Activated naive CD4-positive, alpha-beta T cell treated with anti-CD3 and anti-CD28 coated beads, Interleukin-2, amount 50 U/mL, for 24 hours (primary cell): ENCODE data around the gene COPS8.

ENCODE experiments used
- H3K27ac Mint-ChIP-seq: one replicate; pipeline ENCODE4 v1.8.0; 2021; ENCODE audit warnings: mild to moderate bottlenecking, mixed read lengths
- H3K27me3 Mint-ChIP-seq: one replicate; pipeline ENCODE4 v1.8.0; 2021; ENCODE audit warnings: mixed read lengths
- H3K36me3 Mint-ChIP-seq: one replicate; pipeline ENCODE4 v1.8.0; 2021; ENCODE audit warnings: mixed read lengths
- H3K4me1 Mint-ChIP-seq: one replicate; pipeline ENCODE4 v1.8.0; 2021; ENCODE audit warnings: mixed read lengths
- H3K4me3 Mint-ChIP-seq: one replicate; pipeline ENCODE4 v1.8.0; 2021; ENCODE audit warnings: mild to moderate bottlenecking, mixed read lengths
- H3K9me3 Mint-ChIP-seq: one replicate; pipeline ENCODE4 v1.8.0; 2021; ENCODE audit warnings: mixed read lengths

The COPS8 gene

DNA sequence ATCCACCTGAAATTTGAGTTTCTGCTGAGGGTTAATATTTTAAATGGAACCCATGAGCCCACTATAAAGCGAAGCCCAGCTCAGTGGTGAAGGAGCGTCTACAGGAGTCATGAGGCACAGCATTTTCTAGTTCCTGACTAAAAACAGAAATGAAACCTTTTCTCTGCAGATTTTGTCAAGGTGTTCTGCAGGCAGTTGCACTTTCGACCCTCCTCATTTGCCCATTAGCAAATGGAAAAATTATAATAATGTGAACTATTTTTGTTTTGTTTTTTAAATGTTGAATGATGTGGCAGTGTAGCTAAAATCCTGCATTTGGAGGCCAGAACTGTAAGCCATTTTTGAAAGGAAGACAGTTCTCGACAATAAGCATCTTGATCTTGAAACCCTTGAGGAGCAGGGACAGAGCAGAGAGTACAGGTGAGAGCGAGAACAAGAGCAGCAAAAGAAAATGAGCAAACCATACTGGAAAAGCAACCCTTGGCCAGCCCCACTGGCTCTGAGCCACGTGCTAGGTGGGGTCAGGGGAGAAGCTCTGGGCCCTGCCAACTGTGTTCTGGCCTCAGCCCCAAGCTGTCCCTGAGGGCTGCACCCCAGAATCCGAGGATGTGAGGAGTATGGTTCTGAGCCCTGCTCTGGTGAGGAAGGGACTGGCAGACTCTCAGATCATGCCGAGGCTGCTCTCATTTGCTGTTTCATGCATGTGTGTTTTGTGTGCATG lies 26.4 kb upstream of the COPS8 start:
- no peaks in the 10 kb centered on the region for H3K36me3 Mint-ChIP-seq
- peaks cover 4% of the 10 kb centered on the region for H3K4me1 Mint-ChIP-seq
- H3K9me3 Mint-ChIP-seq, result no peaks in the 10 kb centered on the region
- H3K27ac Mint-ChIP-seq, result no peak overlapping the region
- no peak overlapping the region for H3K4me3 Mint-ChIP-seq
- no peaks in the 10 kb centered on the region for H3K27me3 Mint-ChIP-seq

DNA sequence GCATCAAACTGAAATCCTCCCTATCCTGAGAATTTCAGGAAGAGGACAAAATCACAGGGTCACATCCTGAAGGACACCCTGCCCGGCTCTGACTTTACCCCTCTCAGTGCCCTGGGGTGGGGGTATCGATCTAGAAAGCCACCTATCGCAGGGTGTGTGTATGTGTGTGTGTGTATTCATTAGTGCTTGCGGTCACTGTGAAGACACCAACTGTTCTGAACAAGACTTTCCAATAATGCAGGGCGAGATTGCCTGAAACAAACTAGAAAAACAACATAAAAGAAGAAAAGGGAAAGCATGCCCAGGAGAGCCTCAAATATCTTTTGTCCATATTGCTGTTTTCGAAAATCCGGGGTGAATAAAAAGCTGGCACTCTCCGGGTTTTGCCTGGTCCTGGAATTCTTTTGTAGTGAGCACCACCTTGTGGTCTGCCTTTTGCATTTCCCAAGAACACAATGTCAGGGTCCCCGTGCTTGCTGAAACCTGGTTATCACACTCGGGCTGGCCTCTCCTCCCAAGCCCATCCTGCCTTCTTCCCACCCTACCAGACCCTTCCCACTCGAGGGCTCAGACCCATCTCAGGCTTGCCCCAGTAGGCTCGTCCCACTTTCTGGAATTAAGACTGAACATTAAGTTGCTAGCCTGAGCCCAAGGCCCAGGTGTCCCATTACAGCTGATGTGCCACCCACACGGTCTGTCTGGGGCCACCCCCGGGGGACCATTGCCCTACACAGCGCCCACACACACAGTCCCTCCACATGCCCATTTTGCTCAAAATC lies 25.0 kb upstream of the COPS8 start:
- peaks cover 4% of the 10 kb centered on the region for H3K4me1 Mint-ChIP-seq
- H3K27ac Mint-ChIP-seq, result no peak overlapping the region
- H3K36me3 Mint-ChIP-seq, result no peaks in the 10 kb centered on the region
- H3K27me3 Mint-ChIP-seq, result no peaks in the 10 kb centered on the region
- no peak overlapping the region for H3K4me3 Mint-ChIP-seq
- no peaks in the 10 kb centered on the region for H3K9me3 Mint-ChIP-seq

DNA sequence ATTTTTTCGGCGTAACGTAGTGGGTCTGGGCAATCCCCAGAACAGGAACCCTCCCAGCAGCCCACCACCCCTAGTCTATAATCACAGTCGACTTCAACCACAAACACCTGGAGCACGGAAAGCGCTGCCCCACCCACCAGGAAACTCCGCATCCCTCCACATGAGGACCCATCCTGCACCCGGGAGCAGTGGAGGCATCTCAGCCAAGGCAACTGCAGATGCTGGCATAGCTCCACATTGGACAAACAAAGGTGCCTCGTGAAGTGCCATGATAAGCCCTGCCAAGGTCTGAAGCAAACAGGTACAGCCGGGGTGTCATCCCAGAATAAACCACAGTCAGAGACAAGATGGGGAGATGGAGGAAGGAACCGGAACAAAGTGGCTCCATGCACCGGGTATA lies 24.3 kb upstream of the COPS8 start:
- H3K27me3 Mint-ChIP-seq, result no peaks in the 10 kb centered on the region

DNA sequence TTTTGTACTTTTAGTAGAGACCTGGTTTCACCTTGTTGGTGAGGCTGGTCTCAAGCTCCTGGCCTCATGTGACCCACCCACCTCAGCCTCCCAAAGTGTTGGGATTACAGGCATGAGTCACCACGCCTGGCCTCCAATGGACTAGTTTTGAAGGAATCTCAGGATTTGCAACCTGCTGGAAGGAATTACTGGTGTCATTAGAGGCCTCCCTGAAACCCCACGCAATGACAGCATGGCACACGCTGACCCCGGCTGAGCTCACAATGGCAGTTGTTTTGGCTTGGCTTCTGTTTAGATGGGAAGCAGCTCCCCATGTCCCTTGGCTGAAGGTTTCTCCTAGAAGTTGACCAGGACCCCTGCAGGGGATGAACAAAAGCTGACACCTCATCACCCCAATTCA lies 23.1 kb upstream of the COPS8 start:
- Mint-ChIP-seq H3K9me3 (no peaks in the 10 kb centered on the region), H3K36me3 (no peaks in the 10 kb centered on the region), H3K27ac (no peak overlapping the region), H3K4me1 (peaks cover 4% of the 10 kb centered on the region), H3K4me3 (no peak overlapping the region), H3K27me3 (no peaks in the 10 kb centered on the region)

More for the DNA sequence above, 24.3 kb upstream of the COPS8 start:
- Mint-ChIP-seq H3K4me3 (no peak overlapping the region), H3K4me1 (peaks cover 4% of the 10 kb centered on the region), H3K36me3 (no peaks in the 10 kb centered on the region), H3K27ac (no peak overlapping the region), H3K9me3 (no peaks in the 10 kb centered on the region)

DNA sequence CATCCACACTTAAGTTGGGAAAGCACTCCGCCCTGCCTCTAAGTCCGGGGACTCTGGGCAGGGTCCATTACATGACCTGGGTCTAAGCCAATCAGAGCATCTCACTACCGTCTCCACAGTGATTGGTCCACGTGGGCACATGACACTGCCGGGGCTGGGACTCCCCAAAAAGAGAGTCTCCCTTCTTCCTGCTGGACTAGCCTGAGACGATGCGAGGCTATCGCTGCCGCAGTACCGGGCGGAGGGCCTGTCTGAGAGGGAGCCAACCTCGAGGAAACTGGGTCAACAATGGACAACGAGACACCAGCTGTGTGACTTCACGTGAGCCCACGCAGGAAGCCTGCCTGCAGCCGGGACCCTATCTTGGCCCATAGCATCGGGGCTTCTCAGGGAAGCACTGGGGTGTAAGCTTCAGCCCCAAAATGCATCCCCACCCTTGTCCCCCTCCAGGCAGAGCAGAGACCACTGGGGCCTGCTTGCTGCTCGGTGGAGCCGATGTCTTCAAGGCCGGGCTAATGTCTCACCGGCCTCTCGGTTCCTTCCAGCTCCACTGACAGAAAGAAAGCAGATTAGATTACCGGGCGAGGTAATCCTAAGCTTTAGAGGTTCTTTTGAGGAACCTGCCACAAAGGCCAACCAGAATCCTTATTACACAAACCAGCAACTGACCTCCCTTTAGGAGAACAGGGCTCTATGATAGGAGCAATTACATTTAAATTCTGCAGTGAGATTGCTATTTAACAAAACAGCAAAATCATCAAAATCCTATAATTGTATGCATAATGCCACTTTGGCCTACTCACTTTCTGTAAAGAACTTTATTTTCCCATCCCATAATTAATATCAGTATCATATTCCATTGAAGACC lies 21.3 kb upstream of the COPS8 start:
- no peaks in the 10 kb centered on the region for H3K36me3 Mint-ChIP-seq
- H3K4me3 Mint-ChIP-seq, result no peak overlapping the region
- H3K4me1 Mint-ChIP-seq, result peaks cover under 1% of the 10 kb centered on the region
- no peaks in the 10 kb centered on the region for H3K27me3 Mint-ChIP-seq
- no peak overlapping the region for H3K27ac Mint-ChIP-seq
- H3K9me3 Mint-ChIP-seq, result no peaks in the 10 kb centered on the region

DNA sequence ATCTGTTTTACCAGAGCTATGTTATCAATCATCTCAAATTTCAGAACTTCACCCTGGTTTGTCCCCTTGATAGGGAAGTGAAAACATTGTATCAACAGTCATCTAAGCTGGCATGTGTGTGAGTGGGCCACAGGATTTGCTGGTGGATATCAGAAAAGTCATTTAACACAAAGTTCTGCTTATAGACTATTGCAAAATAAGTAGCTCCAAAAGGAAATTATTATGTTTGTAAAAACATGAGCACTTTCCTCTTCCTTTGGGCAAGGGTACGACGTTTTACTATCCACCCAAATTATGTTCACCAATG lies 20.7 kb upstream of the COPS8 start:
- Mint-ChIP-seq H3K9me3 (no peaks in the 10 kb centered on the region), H3K4me3 (no peak overlapping the region), H3K27me3 (no peaks in the 10 kb centered on the region), H3K4me1 (no peaks in the 10 kb centered on the region), H3K36me3 (no peaks in the 10 kb centered on the region), H3K27ac (no peak overlapping the region)

DNA sequence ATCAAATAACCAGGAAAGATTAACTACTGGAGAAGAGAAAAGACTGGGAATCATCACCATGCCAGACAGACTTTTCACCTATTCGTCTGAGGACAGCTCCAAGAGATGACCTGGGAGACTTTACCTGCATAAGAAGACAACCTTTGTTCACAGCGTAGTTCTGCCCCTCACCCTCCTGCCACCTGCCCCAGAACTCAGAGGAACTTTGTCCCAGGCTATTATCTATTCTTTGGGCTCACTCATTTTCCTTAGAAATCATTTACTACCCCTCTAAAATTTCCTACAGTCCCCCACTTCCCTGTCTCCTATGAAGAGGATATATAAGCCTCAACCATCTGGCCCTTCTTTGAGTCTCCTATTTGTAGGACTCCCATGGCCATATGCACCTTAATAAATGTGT lies 19.3 kb upstream of the COPS8 start:
- H3K27me3 Mint-ChIP-seq, result no peaks in the 10 kb centered on the region
- H3K4me1 Mint-ChIP-seq, result no peaks in the 10 kb centered on the region
- no peak overlapping the region for H3K4me3 Mint-ChIP-seq
- H3K9me3 Mint-ChIP-seq, result no peaks in the 10 kb centered on the region
- H3K27ac Mint-ChIP-seq, result no peak overlapping the region
- no peaks in the 10 kb centered on the region for H3K36me3 Mint-ChIP-seq

DNA sequence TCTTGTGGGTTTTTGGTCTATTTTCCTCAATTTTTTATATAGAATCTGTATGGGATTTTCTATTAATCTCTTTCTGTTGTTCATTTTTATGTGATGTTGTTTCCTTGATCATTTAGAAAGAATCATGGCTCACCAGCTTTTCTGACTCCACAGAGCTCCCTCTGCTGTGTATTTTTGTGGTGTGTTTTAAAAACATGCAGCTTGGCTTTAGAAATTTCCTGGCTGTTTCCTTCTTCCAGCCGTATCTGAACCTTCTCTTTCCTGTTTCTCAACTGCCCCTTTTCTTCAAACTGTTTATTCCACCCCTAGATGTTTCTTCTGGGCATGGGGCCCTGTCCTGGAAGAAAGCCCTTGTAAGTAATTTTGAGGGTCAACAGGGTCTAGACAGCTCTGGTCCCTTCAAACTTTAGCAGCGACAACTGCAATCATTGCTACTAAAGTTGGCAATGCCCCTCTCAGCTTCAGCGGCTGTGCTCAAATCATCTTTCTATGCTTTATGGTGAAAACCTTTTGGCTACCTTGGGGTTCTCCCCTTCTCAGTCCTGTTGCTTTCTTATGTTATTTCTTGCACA lies 17.6 kb upstream of the COPS8 start:
- H3K9me3 Mint-ChIP-seq, result no peaks in the 10 kb centered on the region
- H3K4me3 Mint-ChIP-seq, result no peak overlapping the region
- no peak overlapping the region for H3K27ac Mint-ChIP-seq
- H3K36me3 Mint-ChIP-seq, result no peaks in the 10 kb centered on the region
- H3K4me1 Mint-ChIP-seq, result no peaks in the 10 kb centered on the region
- no peaks in the 10 kb centered on the region for H3K27me3 Mint-ChIP-seq

DNA sequence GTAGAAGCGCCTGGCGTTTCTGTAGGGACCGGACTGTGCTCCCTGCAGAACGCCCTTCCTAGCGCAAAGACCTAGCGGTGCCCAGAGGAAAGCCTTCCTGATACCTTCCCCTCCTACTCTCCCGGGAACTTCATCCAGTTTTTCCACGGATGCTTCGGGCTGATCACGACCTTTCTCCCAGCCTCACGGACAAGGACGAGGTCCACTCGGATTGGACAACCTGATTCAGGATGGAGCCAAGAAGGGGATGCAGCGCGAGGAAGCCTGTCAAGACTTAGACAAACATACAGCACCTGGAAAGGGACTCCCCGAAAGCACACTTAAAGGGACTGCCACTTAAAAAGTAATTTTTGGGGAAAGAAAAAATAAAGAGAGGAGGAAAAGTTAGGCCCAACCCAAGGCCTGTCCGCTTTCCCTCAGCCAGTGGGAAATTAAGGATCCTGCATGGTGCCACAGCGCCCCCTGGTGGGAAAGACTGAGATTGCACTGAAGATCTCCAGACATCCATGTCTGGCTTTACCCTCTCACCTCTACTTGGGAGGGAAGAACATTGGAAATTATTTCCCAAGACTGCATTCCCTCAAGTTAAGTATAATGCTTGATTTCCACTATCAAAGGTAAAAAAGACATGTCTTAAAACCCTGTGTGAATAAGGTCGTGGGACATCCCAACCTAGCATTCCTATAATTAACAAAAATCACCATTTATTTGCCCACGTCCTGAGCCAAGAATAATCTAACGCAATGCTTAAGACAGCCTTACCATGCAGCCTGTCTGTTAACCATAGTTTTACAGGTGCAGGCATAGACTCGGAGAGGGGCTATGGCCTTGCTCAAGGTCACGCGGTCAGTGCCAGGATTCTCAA lies 13.4 kb upstream of the COPS8 start:
- H3K4me3 Mint-ChIP-seq, result no peak overlapping the region
- no peaks in the 10 kb centered on the region for H3K4me1 Mint-ChIP-seq
- no peak overlapping the region for H3K27ac Mint-ChIP-seq
- no peaks in the 10 kb centered on the region for H3K36me3 Mint-ChIP-seq
- H3K9me3 Mint-ChIP-seq, result no peaks in the 10 kb centered on the region
- H3K27me3 Mint-ChIP-seq, result no peaks in the 10 kb centered on the region

DNA sequence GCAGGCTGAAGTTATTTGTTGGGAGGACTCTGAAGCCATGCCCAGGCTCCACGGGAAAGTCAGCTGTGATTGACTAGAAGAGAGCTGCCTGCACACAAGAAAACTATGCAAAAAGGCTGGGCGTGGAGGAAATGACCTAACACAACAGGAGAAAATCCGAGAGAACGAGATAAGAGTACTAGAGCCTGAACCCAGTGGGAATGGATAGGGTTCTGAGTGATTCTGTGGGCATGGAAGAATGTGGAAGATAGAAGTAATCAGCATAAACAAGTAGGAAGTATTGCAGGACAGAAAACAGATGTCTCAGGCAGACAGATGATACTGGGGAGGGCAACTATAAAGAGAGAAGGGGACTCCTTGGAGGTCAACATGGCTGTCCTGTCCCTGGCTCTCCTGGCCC lies 12.1 kb upstream of the COPS8 start:
- H3K4me3 Mint-ChIP-seq, result no peak overlapping the region
- no peaks in the 10 kb centered on the region for H3K27me3 Mint-ChIP-seq
- H3K36me3 Mint-ChIP-seq, result no peaks in the 10 kb centered on the region
- H3K27ac Mint-ChIP-seq, result no peak overlapping the region
- no peaks in the 10 kb centered on the region for H3K9me3 Mint-ChIP-seq
- H3K4me1 Mint-ChIP-seq, result no peaks in the 10 kb centered on the region

DNA sequence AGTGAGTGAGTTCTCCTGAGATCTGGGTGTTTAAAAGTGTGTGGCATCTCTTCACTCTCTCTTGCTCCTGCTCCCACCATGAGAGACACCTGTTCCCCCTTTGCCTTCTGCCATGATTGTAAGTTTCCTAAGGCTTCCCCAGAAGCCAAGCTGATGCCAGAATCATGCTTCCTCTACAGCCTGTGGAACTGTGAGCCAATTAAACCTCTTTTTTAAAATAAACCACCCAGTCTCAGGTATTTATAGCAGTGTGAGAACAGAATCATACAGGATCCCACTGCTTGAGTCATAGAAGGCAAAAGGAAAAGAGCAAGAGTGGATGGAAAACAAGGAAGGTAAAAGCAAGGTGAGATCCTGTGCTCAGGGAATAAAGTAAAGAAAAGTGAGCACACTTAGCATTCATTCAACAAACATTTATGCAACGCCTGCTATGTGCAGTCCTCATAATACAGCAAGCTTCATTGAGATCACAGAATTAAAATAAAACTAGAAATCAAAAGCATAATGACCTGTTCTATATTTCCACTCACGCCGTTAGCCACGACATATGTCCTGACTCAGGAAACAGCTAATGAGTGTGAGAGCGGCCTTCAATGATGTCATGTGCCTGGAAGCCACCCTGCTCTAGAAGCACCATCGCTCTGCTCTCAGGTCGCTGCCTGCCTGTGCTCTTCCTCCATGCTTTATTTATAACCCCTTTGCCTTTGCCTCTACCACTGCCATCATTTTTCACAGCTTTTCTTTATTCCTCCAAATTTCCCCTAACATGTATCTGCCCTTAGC lies 11.3 kb upstream of the COPS8 start:
- Mint-ChIP-seq H3K36me3 (peaks cover 2% of the 10 kb centered on the region), H3K27ac (no peak overlapping the region), H3K27me3 (no peaks in the 10 kb centered on the region), H3K4me1 (no peaks in the 10 kb centered on the region), H3K9me3 (no peaks in the 10 kb centered on the region), H3K4me3 (no peak overlapping the region)

DNA sequence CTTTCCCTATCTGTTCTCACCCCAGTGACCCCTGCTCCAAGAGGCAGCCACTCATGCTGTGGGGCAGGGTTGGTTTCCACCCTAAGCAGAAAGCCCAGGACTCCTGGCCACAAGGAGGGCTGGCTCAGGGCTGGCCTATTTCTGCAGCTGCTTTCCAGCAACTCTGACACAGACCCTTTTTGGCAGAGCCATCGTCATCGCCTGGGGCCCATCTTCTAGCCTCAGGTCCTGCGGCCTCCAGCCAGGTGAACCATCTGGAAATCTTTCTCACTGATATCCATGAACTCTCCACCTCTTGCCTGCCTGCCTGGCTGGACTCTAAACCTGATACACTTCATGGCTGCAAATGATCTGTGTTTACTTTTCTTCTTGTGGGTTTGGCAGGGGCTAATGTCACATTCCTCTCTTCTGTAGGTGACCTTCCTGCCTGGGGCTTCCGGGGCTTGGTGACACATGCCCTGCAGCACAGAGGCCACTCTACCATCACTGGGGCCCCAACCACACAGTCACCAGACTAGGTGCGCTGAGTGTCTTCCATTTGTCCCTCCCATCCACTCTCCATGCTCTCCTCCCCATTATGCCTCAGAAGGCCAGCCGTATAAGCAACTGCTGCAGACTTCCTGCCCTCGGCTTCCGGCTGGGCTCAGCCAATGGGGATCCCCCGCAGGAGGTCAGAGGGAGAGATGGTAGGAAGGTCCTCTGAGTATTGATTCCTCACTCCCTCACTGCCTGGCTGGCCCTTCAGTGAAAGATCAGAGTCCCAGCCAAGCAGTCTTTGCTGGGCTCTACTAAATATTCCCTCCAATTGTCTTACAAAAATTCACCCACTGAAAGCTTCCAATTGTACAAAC lies 9.7 kb upstream of the COPS8 start:
- H3K36me3 Mint-ChIP-seq, result peaks cover 2% of the 10 kb centered on the region
- no peak overlapping the region for H3K4me3 Mint-ChIP-seq
- H3K9me3 Mint-ChIP-seq, result no peaks in the 10 kb centered on the region
- no peak overlapping the region for H3K27ac Mint-ChIP-seq
- H3K27me3 Mint-ChIP-seq, result no peaks in the 10 kb centered on the region
- H3K4me1 Mint-ChIP-seq, result no peaks in the 10 kb centered on the region

DNA sequence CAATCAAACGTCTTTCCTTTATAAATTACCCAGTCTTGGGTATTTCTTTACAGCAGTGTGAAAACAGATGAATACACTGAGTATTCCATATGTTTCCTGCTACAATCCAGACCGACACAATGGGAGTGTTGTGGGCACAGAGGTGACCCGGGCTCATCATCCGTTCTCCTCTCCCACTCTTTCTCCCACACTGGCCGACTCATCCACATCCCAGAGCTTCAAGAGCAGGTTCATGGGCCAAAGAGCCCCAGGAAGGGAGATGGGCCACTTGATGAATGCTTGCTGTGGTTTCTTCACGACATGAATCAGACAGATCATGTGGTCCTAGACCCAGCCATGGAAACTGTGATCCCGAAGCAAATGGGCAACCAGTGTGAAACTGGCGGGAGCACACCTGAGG lies 4.1 kb upstream of the COPS8 start:
- no peaks in the 10 kb centered on the region for H3K27me3 Mint-ChIP-seq
- no peak overlapping the region for H3K27ac Mint-ChIP-seq
- H3K9me3 Mint-ChIP-seq, result no peaks in the 10 kb centered on the region
- no peak overlapping the region for H3K4me3 Mint-ChIP-seq
- H3K36me3 Mint-ChIP-seq, result peaks cover 2% of the 10 kb centered on the region
- peaks cover 22% of the 10 kb centered on the region for H3K4me1 Mint-ChIP-seq

DNA sequence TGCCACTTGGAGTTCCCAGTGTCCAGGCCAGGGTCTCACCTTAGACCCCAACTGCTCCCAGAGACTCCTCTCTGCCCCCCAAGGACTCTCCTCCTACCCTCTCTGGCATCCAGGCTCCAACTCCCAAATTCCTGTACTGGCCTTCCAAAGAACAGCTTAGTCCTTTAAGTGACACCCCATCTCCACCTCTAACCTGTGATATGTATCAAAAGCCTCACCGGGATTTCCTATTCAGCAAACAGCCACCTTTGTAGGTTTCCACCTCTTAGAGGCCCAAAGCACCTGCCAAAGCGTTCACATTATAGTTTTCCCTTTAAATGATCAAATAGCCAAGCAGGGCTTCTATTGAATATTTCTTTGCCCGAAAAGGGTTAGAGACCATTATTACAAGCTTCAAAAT lies 2.7 kb upstream of the COPS8 start:
- Mint-ChIP-seq H3K4me3 (peak overlapping the region; percentile 24), H3K36me3 (peaks cover 2% of the 10 kb centered on the region), H3K27me3 (no peaks in the 10 kb centered on the region), H3K27ac (no peak overlapping the region), H3K9me3 (no peaks in the 10 kb centered on the region), H3K4me1 (peaks cover 28% of the 10 kb centered on the region)
